Neutrophil (primary cell): ENCODE data around the gene ZFP69B.
A peak's percentile ranks its signal among the peaks of the same experiment; 100 is the strongest.

ENCODE experiments used
- H3K27ac ChIP-seq: fragments of 200-600 bp; sonication (generic); 2 replicates; pipeline ENCODE4 v1.5.1; 2016; ENCODE audit warnings: mild to moderate bottlenecking, moderate library complexity
- H3K27me3 ChIP-seq: fragments of 200-600 bp; sonication (generic); 2 replicates; pipeline ENCODE4 v1.6.0; 2016; ENCODE audit warnings: mild to moderate bottlenecking
- H3K36me3 ChIP-seq: fragments of 200-600 bp; sonication (generic); 2 replicates; pipeline ENCODE4 v1.5.1; 2017
- H3K4me1 ChIP-seq, 2 experiments: fragments of 200-600 bp in 1 of 2; sonication (generic) in 1 of 2; 1 replicate in 1 of 2; 2 replicates in 1 of 2; pipeline versions ENCODE4 v1.5.1 to v1.6.1; 2013 to 2016; ENCODE audit warnings: low read depth in 1 of 2, low read length in 1 of 2, mild to moderate bottlenecking in 1 of 2, moderate library complexity in 1 of 2; ENCODE audit not compliant: control insufficient read depth in 1 of 2, insufficient read depth in 1 of 2
- H3K4me3 ChIP-seq, 2 experiments: fragments of 200-600 bp in 1 of 2; sonication (generic) in 1 of 2; 1 replicate in 1 of 2; 2 replicates in 1 of 2; pipeline ENCODE4 v1.5.1; 2013 to 2016; ENCODE audit warnings: low read depth in 1 of 2, low read length in 1 of 2, mild to moderate bottlenecking in 1 of 2, moderate library complexity in 1 of 2
- H3K9me3 ChIP-seq: fragments of 200-600 bp; sonication (generic); 2 replicates; pipeline ENCODE4 v1.5.1; 2016
- CTCF ChIP-seq: fragments of 200-600 bp; sonication (generic); IDR thresholded peaks from 2 replicates; pipeline ENCODE4 v1.5.1; 2016; ENCODE audit warnings: antibody characterized with exemption

Gene ZFP69B

DNA sequence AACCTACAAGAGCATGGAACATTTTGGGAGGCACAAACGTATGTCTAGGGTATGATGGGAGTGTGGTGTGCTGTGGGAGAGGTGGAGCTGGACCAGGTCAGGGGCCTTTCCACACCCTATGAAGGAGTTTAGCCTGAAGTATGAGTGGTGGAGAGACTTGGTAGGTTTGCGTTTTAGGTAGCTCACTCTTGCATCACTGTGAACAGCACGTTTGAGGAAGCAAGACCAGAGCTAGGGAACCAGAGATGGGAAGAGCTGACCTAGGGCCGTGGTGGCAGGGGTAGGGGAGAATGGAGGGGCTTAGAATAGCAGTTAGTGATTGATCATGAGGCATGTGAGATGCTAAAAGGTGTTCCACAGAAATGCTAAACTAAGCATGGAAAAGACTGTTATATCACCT lies 25.1 kb upstream of the ZFP69B start:
- H3K27me3 ChIP-seq, result no peaks in the 10 kb centered on the region
- no peak for TF ChIP-seq CTCF
- peaks cover 30 to 40% of the 10 kb centered on the region in 2 experiments for H3K4me1 ChIP-seq
- no peak overlapping the region for H3K4me3 ChIP-seq
- H3K9me3 ChIP-seq, result no peaks in the 10 kb centered on the region
- peak overlapping the region; percentile 55 for H3K27ac ChIP-seq
- H3K36me3 ChIP-seq, result peaks cover 56% of the 10 kb centered on the region

GRCh38 chr1:40431385-40431784 lies 18.9 kb upstream of the ZFP69B start:
- Histone ChIP-seq H3K27me3 (no peaks in the 10 kb centered on the region), H3K4me3 (no peak overlapping the region), H3K36me3 (peaks cover under 1% of the 10 kb centered on the region), H3K4me1 (no peaks in the 10 kb centered on the region), H3K27ac (no peak overlapping the region), H3K9me3 (no peaks in the 10 kb centered on the region)
- no peak for TF ChIP-seq CTCF

DNA sequence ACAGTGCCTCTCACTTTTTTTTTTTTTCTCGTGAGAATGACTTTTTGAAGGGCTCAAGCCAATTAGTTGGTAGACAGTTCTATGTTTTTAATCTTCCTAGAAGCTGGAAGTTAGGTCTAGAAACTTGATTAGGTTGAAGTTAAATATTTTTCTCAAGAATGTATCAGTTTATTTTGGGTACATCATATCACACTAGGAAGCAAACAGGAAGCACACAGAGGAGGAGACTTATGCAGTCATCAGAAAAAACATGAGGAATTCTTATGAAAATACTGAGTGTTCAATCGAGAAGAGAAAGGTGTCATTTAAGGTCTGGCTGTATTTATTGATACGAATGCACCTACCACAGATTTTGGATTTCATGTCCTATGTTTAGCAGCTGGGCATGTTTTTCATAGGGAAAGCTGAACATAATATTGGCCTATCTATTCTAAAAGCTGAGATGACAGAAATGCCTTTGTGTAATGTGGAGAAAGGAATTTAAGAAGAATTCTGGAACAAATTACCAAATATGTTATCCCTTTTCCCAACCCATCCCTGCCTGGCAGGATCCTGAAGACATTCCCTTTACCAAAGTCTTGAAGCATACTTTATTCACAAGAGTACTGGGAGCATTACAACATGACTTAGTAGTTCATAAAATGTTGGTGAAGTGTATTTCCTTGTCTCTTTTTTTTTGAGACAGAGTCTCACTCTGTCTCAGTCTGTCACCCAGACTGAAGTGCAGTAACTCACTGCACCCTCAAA lies 17.5 kb upstream of the ZFP69B start:
- H3K36me3 ChIP-seq, result no peaks in the 10 kb centered on the region
- no peak overlapping the region for H3K4me3 ChIP-seq
- no peak for TF ChIP-seq CTCF
- no peak overlapping the region for H3K27ac ChIP-seq
- no peaks in the 10 kb centered on the region for H3K9me3 ChIP-seq
- H3K4me1 ChIP-seq, result no peaks in the 10 kb centered on the region
- H3K27me3 ChIP-seq, result no peaks in the 10 kb centered on the region

DNA sequence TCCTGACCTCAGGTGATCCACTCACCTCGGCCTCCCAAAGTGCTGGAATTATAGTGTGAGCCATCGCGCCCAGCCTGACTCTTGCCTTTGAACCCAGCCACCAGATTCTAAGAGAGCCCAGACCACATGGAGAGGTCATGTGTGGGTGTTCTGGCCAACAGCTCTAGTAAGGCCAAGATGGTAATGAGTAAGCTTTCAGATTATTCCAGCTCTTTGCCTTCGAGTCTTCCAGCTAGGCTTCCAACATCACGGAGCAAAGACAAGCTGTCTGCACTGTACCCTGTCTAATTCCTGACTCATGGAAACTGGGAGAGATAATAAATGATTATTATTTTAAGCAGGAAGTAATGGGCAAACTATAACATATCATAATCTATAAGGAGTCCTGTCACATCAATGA lies 14.8 kb upstream of the ZFP69B start:
- Histone ChIP-seq H3K36me3 (no peaks in the 10 kb centered on the region), H3K27me3 (no peaks in the 10 kb centered on the region), H3K27ac (no peak overlapping the region), H3K9me3 (no peaks in the 10 kb centered on the region), H3K4me3 (no peak overlapping the region), H3K4me1 (no peaks in the 10 kb centered on the region)
- TF ChIP-seq CTCF, result no peak

GRCh38 chr1:40435876-40436275 lies 14.4 kb upstream of the ZFP69B start:
- Histone ChIP-seq H3K27ac (no peak overlapping the region), H3K36me3 (no peaks in the 10 kb centered on the region), H3K27me3 (no peaks in the 10 kb centered on the region), H3K4me1 (no peaks in the 10 kb centered on the region), H3K9me3 (no peaks in the 10 kb centered on the region), H3K4me3 (no peak overlapping the region)
- TF ChIP-seq CTCF, result no peak
